Measurements from ENCODE around the gene ERICH6B.
A peak's percentile ranks its signal among the peaks of the same experiment; 100 is the strongest.

Gene ERICH6B

DNA sequence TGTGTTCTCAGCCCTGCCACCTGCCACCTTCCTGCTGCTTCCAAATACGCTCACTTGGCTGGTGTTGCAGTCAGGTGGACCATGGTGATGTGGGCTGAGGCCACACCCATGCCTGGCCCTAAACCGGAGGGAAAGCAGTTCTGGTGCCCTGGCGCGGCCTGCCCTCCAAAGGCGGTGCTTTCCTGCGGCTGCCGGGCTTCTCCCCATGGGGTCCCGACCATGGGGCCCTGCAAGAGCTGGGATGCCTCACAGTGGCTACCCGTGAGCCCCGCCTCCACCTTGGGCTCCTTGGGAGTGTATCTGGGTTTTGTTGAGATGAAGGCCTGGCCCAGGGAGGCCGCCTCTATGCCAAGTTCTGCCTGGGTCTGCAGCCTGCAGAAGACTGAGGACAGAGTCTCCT lies 73.7 kb downstream of the ERICH6B start:
- Histone ChIP-seq H3K36me3 (ENCODE audit: insufficient read depth, low read length) (no peaks in the 10 kb centered on the region), H3K9ac (ENCODE audit: insufficient read length) (no peak overlapping the region)
- no peak for DNase-seq (ENCODE audit: low read depth, low spot score)

DNA sequence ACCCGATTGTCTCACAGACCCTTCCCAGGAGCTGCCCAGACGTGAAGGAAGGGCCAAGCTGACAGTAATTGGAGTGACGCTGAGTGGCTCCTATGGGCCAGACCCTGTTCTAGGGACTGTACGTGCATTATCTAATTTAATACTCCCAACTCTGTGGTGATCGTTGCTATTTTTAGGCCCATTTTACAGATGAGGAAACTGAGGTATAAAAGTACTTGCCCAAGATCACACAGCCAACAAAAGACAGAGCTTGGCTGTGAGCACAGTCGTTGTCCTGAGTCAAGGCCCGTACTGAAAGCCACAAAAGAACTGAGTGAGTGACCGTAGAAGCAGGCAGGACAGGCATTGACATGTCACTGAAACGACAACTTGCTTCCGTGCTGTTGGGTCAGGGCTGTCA lies 74.7 kb downstream of the ERICH6B start:
- TF ChIP-seq FOXP2 (optimal IDR thresholded peaks at IDR 0.05; ENCODE audit: control extremely low read depth, extremely low read length, insufficient read depth) = no peak
- TF ChIP-seq EZH2 (IDR thresholded peaks at IDR 0.05) = no peak
- Histone ChIP-seq H3K4me3 (no peak overlapping the region), H3K9ac (ENCODE audit: insufficient read length) (no peak overlapping the region)

More for the DNA sequence above, 73.7 kb downstream of the ERICH6B start:
- no peak overlapping the region for H3K27ac ChIP-seq
- TF ChIP-seq EZH2 (IDR thresholded peaks at IDR 0.05) (no peak), POLR2AphosphoS5 (IDR thresholded peaks at IDR 0.05; ENCODE audit: borderline replicate concordance, low read depth, low read length) (no peak)
- no peaks in the 10 kb centered on the region for H3K9me3 ChIP-seq (ENCODE audit: low read depth, low read length)
- no peak overlapping the region for H3K4me3 ChIP-seq

DNA sequence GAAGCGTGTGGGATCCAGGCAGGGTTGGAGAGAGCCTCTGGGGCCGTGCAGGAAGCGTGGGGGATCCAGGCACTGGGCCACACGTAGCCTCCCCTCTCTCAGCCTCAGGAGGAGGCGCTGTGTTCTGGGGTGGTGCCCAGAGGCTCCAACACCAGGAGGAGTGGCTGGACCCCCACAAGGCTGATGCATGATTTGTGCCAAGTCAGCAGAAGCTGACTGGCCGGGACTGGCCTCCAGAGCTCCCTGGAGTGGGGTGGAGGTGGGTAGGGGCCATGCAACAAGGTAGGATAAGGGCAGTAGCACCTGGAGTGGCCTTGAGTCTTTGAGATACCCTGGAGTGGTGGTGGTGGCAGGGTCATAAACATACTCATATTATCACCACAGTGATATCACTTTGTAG lies 75.3 kb downstream of the ERICH6B start:
- Histone ChIP-seq H3K4me3 (no peak overlapping the region), H3K9me3 (ENCODE audit: low read depth, low read length) (no peaks in the 10 kb centered on the region), H3K9ac (ENCODE audit: insufficient read length) (no peak overlapping the region), H3K36me3 (ENCODE audit: insufficient read depth, low read length) (peaks cover 14% of the 10 kb centered on the region), H3K27ac (no peak overlapping the region)
- TF ChIP-seq POLR2AphosphoS5 (IDR thresholded peaks at IDR 0.05; ENCODE audit: borderline replicate concordance, low read depth, low read length) (no peak), FOXP2 (optimal IDR thresholded peaks at IDR 0.05; ENCODE audit: control extremely low read depth, extremely low read length, insufficient read depth) (no peak), EZH2 (IDR thresholded peaks at IDR 0.05) (no peak)
- no peak for DNase-seq (ENCODE audit: low read depth, low spot score)

More for the DNA sequence above, 74.7 kb downstream of the ERICH6B start:
- Histone ChIP-seq H3K36me3 (ENCODE audit: insufficient read depth, low read length) (peaks cover 7% of the 10 kb centered on the region), H3K27ac (no peak overlapping the region), H3K9me3 (ENCODE audit: low read depth, low read length) (no peaks in the 10 kb centered on the region)
- no peak for DNase-seq (ENCODE audit: low read depth, low spot score)

DNA sequence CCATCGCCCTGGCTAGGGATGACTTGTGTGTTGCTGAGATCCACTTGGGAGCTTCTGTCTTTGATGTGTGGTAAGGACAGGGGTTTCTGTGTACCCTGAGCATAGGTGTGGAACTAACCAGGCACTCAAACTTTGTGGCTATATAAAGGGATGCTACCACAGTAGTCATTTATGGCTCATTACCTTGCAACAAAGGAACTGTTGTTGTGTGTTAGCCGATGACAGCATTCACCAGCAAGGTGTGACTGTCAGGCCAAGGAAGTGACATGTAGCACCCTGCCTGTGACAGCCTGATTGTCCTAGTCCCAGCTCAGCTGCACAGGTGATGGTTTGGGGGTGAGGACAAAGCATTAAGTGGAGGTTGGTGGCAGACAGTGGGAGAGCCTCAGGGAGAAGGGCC lies 77.2 kb downstream of the ERICH6B start:
- Histone ChIP-seq H3K9me3 (ENCODE audit: low read depth, low read length) (no peaks in the 10 kb centered on the region), H3K9ac (ENCODE audit: insufficient read length) (no peak overlapping the region), H3K27ac (no peak overlapping the region), H3K4me3 (no peak overlapping the region), H3K36me3 (ENCODE audit: insufficient read depth, low read length) (peaks cover 31% of the 10 kb centered on the region)
- DNase-seq (ENCODE audit: low read depth, low spot score) = no peak
- TF ChIP-seq POLR2AphosphoS5 (IDR thresholded peaks at IDR 0.05; ENCODE audit: borderline replicate concordance, low read depth, low read length) = no peak
- TF ChIP-seq EZH2 (IDR thresholded peaks at IDR 0.05) = no peak

DNA sequence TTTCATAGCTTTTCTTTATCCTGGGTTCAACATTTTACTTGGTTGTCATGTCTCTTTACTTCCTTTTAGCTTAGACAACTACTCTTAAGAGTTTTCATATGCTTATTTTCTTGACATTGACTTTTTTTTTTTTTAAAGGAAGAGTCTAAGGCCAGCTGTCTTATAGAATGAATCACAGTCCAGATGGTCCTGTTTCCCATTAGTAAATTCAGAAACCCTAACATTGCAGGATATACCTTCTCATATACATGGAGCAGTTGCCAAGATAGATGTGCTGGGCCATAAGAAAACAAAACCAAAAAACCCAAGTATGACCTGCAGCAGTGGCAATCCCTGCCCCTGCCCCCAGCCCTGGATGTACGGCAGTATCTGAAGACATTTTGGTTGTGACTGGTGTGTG lies 78.0 kb downstream of the ERICH6B start:
- Histone ChIP-seq H3K36me3 (ENCODE audit: insufficient read depth, low read length) (peaks cover 31% of the 10 kb centered on the region), H3K9ac (ENCODE audit: insufficient read length) (no peak overlapping the region), H3K27ac (no peak overlapping the region), H3K4me3 (no peak overlapping the region), H3K9me3 (ENCODE audit: low read depth, low read length) (no peaks in the 10 kb centered on the region)
- TF ChIP-seq FOXP2 (optimal IDR thresholded peaks at IDR 0.05; ENCODE audit: control extremely low read depth, extremely low read length, insufficient read depth) (no peak), EZH2 (IDR thresholded peaks at IDR 0.05) (no peak), POLR2AphosphoS5 (IDR thresholded peaks at IDR 0.05; ENCODE audit: borderline replicate concordance, low read depth, low read length) (no peak)
- no peak for DNase-seq (ENCODE audit: low read depth, low spot score)

DNA sequence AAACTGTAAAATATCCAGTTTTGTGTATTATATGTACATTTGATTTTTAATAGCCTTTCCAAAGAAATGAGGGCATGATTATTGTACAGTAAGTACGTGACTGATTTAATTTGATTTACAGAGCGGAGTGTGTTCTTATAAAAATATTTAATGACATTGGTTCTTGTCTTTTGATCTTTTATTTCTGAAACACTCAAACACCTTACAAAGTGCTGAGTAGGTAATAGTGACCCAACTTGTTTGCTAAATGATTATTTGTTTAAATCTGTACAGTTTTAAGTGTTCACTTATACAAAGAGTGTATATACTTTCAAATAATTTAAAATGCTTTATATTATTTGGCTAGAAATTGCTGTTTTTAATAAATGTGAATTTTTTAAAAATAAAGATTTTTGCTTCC lies 79.3 kb downstream of the ERICH6B start:
- peaks cover 39% of the 10 kb centered on the region for H3K36me3 ChIP-seq (ENCODE audit: insufficient read depth, low read length)
- H3K27ac ChIP-seq = no peak overlapping the region
- H3K4me3 ChIP-seq = no peak overlapping the region
- no peak for TF ChIP-seq POLR2AphosphoS5 (IDR thresholded peaks at IDR 0.05; ENCODE audit: borderline replicate concordance, low read depth, low read length)
- TF ChIP-seq FOXP2 (optimal IDR thresholded peaks at IDR 0.05; ENCODE audit: control extremely low read depth, extremely low read length, insufficient read depth) = no peak
- TF ChIP-seq EZH2 (IDR thresholded peaks at IDR 0.05) = no peak
- DNase-seq (ENCODE audit: low read depth, low spot score) = no peak
- no peak overlapping the region for H3K9ac ChIP-seq (ENCODE audit: insufficient read length)
- H3K9me3 ChIP-seq (ENCODE audit: low read depth, low read length) = no peaks in the 10 kb centered on the region

DNA sequence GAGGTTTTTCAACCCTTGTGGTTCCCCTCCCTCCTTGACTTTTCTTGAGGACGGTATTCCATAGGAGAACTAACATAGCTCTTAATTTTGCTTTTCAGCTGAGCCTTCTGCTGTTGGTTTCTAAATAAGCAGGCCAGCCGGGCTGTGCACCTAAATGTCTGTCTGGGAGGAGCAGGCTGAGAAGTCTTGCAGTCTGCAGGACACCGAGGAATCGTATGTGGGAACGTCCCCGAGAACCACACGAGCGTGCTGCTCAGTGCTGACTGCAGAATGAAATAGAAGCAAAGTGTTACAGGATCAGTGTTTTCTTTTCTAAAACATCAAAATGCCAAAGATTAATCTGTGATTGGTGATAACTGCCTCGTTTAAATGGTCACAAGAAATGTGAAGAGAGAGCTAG lies 80.9 kb downstream of the ERICH6B start:
- no peak for TF ChIP-seq POLR2AphosphoS5 (IDR thresholded peaks at IDR 0.05; ENCODE audit: borderline replicate concordance, low read depth, low read length)
- no peak for TF ChIP-seq EZH2 (IDR thresholded peaks at IDR 0.05)
- TF ChIP-seq FOXP2 (optimal IDR thresholded peaks at IDR 0.05; ENCODE audit: control extremely low read depth, extremely low read length, insufficient read depth) = no peak
- peaks cover 56% of the 10 kb centered on the region for H3K36me3 ChIP-seq (ENCODE audit: insufficient read depth, low read length)
- H3K9me3 ChIP-seq (ENCODE audit: low read depth, low read length) = no peaks in the 10 kb centered on the region
- 0 out of 2 replicates have a peak overlapping the region, but pooled peaks have one; percentile 4 for H3K27ac ChIP-seq
- no peak overlapping the region for H3K9ac ChIP-seq (ENCODE audit: insufficient read length)
- DNase-seq (ENCODE audit: low read depth, low spot score) = no peak
- H3K4me3 ChIP-seq = no peak overlapping the region

DNA sequence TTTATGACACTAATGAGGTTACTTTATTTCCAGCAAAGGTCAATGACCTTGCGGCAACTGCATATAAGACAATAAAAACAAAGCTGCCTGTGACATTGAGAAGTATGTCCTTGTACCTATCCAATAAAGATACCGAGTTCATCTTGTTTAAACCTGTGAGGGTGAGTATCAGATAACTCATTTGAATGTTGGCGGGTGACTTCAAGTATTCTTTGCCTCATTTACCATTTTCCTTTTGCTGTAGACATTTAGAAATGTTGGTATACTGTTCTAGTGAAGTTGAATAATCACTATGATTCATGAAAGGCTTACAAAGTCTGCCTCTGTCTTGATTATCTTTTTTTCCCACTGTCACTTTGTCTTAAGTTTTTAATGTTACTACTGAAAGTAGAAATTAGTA lies 85.8 kb downstream of the ERICH6B start:
- Histone ChIP-seq H3K9me3 (ENCODE audit: low read depth, low read length) (no peaks in the 10 kb centered on the region), H3K9ac (ENCODE audit: insufficient read length) (no peak overlapping the region), H3K4me3 (no peak overlapping the region), H3K36me3 (ENCODE audit: insufficient read depth, low read length) (peaks cover 71% of the 10 kb centered on the region), H3K27ac (no peak overlapping the region)
- TF ChIP-seq FOXP2 (optimal IDR thresholded peaks at IDR 0.05; ENCODE audit: control extremely low read depth, extremely low read length, insufficient read depth) (no peak), POLR2AphosphoS5 (IDR thresholded peaks at IDR 0.05; ENCODE audit: borderline replicate concordance, low read depth, low read length) (no peak), EZH2 (IDR thresholded peaks at IDR 0.05) (no peak)
- DNase-seq (ENCODE audit: low read depth, low spot score) = no peak

DNA sequence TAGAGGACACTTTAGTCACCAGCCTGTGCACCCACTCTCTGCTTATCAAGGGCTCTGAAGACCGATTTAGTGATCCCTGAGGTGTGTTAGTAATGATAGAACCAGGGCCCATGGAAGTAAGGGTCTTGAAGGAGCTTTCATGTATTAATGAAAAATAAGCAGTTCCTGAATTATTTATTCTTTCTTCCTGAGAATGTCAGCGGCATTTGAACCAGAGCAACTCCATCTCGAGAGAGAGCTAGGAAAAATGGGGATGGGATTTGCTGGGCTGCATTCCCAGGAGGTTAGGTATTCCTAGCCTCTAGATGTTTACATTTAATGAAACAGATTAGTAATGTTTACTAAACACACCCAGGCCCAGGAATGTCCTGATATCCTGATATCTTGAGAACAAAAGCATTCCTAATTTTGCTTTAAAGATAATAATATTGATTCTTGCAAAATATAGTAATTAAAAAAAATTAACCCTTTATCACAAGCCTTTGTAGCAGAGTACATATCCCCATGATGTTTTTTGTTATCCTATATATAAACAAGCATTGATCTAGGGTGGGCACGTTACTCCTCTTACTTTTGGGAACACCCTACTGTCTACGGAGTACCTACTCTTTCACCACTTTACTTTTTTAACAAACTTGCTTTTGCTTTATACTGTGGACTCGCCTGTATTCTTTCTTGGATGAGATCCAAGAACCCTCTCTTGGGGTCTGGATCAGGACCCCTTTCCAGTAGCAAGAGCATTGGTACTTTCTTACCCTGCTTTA lies 87.7 kb downstream of the ERICH6B start:
- Histone ChIP-seq H3K36me3 (ENCODE audit: insufficient read depth, low read length) (peaks cover 61% of the 10 kb centered on the region), H3K9ac (ENCODE audit: insufficient read length) (no peak overlapping the region), H3K4me3 (no peak overlapping the region), H3K27ac (no peak overlapping the region), H3K9me3 (ENCODE audit: low read depth, low read length) (no peaks in the 10 kb centered on the region)
- no peak for DNase-seq (ENCODE audit: low read depth, low spot score)
- TF ChIP-seq POLR2AphosphoS5 (IDR thresholded peaks at IDR 0.05; ENCODE audit: borderline replicate concordance, low read depth, low read length) = no peak
- no peak for TF ChIP-seq FOXP2 (optimal IDR thresholded peaks at IDR 0.05; ENCODE audit: control extremely low read depth, extremely low read length, insufficient read depth)
- no peak for TF ChIP-seq EZH2 (IDR thresholded peaks at IDR 0.05)
